Kidney epithelial cell (primary cell): Measurements from ENCODE around the gene UBAC2. TPM values are rescaled to one million over a fixed set of nuclear protein-coding genes. Genes with fewer than 3 reads are reported as not detected.
"Not testable (repeated sequence)": the region's sequence is repeated elsewhere in the genome, so short reads cannot be mapped to it uniquely, and the experiment has no call there.

Source experiments
- DNase-seq: peaks from one replicate; pipeline ENCODE4 v3.0.0-alpha.2; 2010; ENCODE audit warnings: low read depth
- H3K27me3 ChIP-seq: 2 replicates; pipeline ENCODE4 v1.6.0; 2011; ENCODE audit warnings: low read length; ENCODE audit not compliant: control insufficient read depth, insufficient read depth
- H3K36me3 ChIP-seq: 2 replicates; pipeline ENCODE4 v1.5.1; 2011; ENCODE audit warnings: low read length; ENCODE audit not compliant: control insufficient read depth, insufficient read depth
- H3K4me3 ChIP-seq: 2 replicates; pipeline ENCODE4 v1.5.1; 2011; ENCODE audit warnings: low read depth, mild to moderate bottlenecking, control low read depth, low read length
- total RNA-seq: library from RNA; depleted of rRNA; stranded (reverse); fragments of >200 nt; gene quantifications from 2 replicates; pipeline ENCODE4 v1.2.3, GENCODE V29; 2015
- TF ChIP-seq, protein P1 (sequence below): IDR thresholded peaks from 2 replicates; pipeline ENCODE4 v1.5.1; 2011; ENCODE audit warnings: mild to moderate bottlenecking, moderate library complexity, low read length, control low read depth, inconsistent platforms; ENCODE audit not compliant: insufficient read depth, poor library complexity, severe bottlenecking

Gene UBAC2
- total RNA-seq, 1 donor from 2014 or later: 83.6 TPM

DNA sequence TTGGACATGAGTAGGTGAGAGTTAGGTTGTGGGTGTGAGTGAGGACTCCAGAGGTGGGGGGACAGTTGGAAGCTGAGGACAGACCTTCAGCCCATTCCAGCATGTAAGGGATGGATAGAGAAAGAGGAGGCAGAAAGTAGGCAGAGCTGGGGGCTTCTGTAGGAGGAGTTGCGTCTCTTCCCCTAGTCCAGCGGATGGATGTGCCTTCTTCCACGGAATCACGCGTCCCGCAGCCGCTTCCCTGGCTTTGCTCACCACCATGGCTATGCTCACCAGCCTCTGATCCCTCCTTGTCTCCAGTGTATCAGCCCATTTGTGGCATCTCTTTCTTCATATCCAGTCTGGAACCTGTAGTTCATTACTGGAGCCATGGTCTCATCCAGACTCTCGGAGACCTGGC lies 5.6 kb downstream of the UBAC2 start:
- Histone ChIP-seq H3K27me3 (no peaks in the 10 kb centered on the region), H3K36me3 (no peaks in the 10 kb centered on the region), H3K4me3 (no peak overlapping the region)
- TF ChIP-seq, protein P1, sequence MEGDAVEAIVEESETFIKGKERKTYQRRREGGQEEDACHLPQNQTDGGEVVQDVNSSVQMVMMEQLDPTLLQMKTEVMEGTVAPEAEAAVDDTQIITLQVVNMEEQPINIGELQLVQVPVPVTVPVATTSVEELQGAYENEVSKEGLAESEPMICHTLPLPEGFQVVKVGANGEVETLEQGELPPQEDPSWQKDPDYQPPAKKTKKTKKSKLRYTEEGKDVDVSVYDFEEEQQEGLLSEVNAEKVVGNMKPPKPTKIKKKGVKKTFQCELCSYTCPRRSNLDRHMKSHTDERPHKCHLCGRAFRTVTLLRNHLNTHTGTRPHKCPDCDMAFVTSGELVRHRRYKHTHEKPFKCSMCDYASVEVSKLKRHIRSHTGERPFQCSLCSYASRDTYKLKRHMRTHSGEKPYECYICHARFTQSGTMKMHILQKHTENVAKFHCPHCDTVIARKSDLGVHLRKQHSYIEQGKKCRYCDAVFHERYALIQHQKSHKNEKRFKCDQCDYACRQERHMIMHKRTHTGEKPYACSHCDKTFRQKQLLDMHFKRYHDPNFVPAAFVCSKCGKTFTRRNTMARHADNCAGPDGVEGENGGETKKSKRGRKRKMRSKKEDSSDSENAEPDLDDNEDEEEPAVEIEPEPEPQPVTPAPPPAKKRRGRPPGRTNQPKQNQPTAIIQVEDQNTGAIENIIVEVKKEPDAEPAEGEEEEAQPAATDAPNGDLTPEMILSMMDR: no peak
- DNase-seq: no peak

DNA sequence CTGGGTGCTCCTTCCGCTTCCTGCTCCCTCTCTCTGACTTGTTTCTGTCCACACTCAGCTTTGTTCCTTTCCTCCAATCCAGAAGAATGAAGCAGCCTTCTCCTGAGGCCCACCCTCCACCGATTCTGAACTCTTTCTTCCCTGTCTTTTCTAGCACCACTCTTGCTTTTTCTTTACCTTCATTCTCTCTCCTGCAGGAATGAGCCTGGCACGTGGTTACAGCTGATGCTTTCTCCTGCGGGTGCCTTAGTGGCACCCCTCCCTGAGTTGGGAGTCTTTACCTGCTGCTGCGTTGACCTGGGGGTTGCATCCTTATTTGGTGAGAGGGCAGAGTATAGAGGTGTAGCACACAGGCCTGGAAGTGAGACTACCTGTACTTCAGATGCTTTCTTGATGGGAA lies 6.2 kb downstream of the UBAC2 start:
- TF ChIP-seq, protein P1: no peak
- H3K4me3 ChIP-seq: no peak overlapping the region
- H3K27me3 ChIP-seq: no peaks in the 10 kb centered on the region
- no peaks in the 10 kb centered on the region for H3K36me3 ChIP-seq
- DNase-seq: no peak

DNA sequence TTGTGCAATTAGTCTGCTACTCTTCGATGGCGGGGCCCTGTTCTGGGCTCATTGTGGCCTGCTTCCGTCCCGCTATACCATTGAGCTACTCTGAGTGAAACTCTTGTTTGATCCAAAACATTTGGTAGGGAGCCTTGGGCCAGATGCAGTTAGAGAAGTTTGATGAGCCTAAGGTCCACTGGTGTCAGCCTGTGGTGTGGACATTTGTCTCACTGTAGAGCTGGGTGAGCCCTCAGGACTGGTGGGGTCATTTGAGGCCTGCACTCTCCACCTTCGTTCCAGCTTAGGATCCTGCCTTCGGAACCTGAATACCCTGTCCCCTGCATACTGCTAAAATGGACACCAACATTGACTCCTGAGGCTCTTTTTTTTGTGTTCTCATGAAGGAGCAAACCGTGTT lies 6.9 kb downstream of the UBAC2 start:
- Histone ChIP-seq H3K4me3 (no peak overlapping the region), H3K36me3 (no peaks in the 10 kb centered on the region), H3K27me3 (no peaks in the 10 kb centered on the region)
- DNase-seq: no peak
- TF ChIP-seq, protein P1: no peak

DNA sequence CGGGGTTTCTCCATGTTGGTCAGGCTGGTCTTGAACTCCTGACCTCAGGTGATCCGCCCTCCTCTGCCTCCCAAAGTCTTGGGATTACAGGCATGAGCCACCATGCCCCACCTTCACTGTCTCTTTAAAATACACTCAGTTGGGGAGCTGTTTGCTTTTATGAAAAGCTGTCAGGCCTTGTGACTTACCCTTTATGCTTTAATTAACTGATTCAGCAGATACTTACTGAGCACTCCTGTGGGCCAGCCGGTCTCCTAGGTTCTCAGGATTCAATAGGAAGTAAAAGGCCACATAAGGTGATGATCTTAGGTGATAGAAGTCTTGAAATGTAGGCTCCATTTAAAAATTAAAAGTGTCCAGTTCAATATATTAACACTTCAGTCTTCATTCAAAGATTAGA lies 7.5 kb downstream of the UBAC2 start:
- no peaks in the 10 kb centered on the region for H3K27me3 ChIP-seq
- H3K4me3 ChIP-seq: no peak overlapping the region

DNA sequence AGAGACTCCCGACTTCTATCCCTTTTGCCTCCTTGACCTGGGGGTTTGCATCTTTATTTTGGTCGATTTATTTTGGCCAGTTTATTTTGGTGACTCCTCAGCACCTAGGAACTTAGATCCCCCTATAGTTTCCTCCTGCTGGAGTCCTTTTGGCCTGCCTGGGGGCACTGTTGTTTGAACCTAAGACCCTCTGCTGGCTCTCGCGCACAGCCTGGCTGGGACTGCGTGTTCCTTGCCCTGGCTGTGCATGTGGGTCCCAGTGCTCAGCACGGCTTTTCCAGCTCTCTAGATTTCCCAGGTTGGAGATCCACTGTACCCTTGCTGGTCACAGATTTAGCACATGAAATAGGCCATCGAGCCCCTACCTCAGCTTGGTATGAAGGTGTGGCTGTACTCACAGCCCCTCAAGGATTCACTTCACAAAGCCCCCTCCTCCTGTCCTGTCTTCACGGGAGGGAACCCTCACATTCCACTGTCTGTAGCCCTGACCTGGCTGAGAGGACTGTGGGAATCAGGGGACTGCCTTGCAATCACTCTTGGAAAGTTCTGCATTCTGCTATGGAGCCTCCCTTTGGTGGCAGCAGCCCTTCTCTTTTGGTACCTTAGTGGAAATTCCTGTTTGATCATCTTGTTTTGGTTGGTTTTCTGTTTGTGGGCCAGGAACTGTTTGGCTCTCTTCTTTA lies 8.3 kb downstream of the UBAC2 start:
- Histone ChIP-seq H3K27me3 (no peaks in the 10 kb centered on the region), H3K4me3 (no peak overlapping the region), H3K36me3 (no peaks in the 10 kb centered on the region)
- TF ChIP-seq, protein P1: no peak
- no peak for DNase-seq

More for the DNA sequence above, 7.5 kb downstream of the UBAC2 start:
- no peak for DNase-seq
- H3K36me3 ChIP-seq: no peaks in the 10 kb centered on the region
- TF ChIP-seq, protein P1: no peak

DNA sequence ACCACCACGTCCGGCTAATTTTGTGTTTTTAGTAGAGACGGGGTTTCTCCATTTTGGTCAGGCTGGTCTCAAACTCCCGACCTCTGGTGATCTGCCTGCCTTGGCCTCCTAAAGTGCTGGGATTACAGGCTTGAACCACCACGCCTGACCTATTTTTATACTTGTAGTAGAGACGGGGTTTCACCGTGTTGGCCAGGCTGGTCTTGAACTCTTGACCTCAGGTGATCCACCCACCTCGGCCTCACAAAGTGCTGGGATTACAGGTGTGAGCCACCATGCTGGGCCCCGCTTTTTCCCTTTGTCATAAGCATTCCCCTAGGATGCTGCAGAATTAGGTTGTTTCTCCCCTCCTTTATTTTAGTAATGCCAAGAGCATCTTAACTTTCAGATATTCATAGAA lies 10.0 kb downstream of the UBAC2 start:
- DNase-seq, H3K27me3 ChIP-seq, H3K4me3 ChIP-seq, H3K36me3 ChIP-seq: not testable (repeated sequence)
